Testis (tissue), 3 donors: Measurements from ENCODE around the gene COA6. TPM values are rescaled to one million over a fixed set of nuclear protein-coding genes. Genes with fewer than 3 reads are reported as not detected.

ENCODE experiments used
- DNase-seq: peaks from one replicate; pipeline ENCODE4 v3.0.0-alpha.2; 2019
- H3K27ac ChIP-seq, 2 donors: fragments of 200-600 bp; sonication (generic); one replicate each; pipeline ENCODE4 v1.5.1; 2019
- H3K27me3 ChIP-seq: fragments of 200-600 bp; sonication (generic); one replicate; pipeline ENCODE4 v1.5.1; 2019
- H3K36me3 ChIP-seq: fragments of 200-600 bp; sonication (generic); one replicate; pipeline ENCODE4 v1.5.1; 2017; ENCODE audit warnings: low read depth; ENCODE audit errors: missing control alignments
- H3K4me1 ChIP-seq: fragments of 200-600 bp; sonication (generic); one replicate; pipeline ENCODE4 v1.5.1; 2019
- H3K4me3 ChIP-seq, 2 donors: fragments of 200-600 bp; sonication (generic); one replicate each; pipeline ENCODE4 v1.5.1; 2017 to 2019
- H3K9me3 ChIP-seq: fragments of 200-600 bp; sonication (generic); one replicate; pipeline ENCODE4 v1.5.1; 2017
- POLR2A ChIP-seq: fragments of 450-650 bp; IDR thresholded peaks from one replicate; pipeline ENCODE4 v1.6.1; 2017; ENCODE audit warnings: antibody characterized with exemption, mild to moderate bottlenecking, moderate library complexity
- WGBS, 2 donors: methylation state at CpG; one replicate each; pipeline ENCODE4 v1.1.5; 2018; 5-methylcytosine and 5-hydroxymethylcytosine counted together
- intact Hi-C: fragments of 100-400 bp; cut with DNase I; formaldehyde crosslinking; loops from one replicate; pipeline ENCODE4 v1.15.1; 2023; ENCODE audit warnings: low total_unique reads
- polyA plus RNA-seq: library from polyadenylated mRNA; stranded (reverse); fragments of 350-450 nt; fragmentation: Illumina TruSeq; extraction: RNeasy Lipid Tissue Mini Kit (QIAGEN cat#74804); gene quantifications from one replicate; pipeline ENCODE4 v1.2.3, GENCODE V29; 2014; ENCODE audit warnings: low read depth, low replicate concordance; ENCODE audit not compliant: insufficient read depth
- total RNA-seq, 2 donors: library from RNA; depleted of rRNA; stranded (reverse); fragments of >200 nt; gene quantifications; one replicate each; pipeline ENCODE4 v1.2.3, GENCODE V29; 2016
- TF ChIP-seq, protein P1 (sequence below), 3 experiments: fragments of 450-650 bp in 2 of 3; fragments of 200-600 bp in 1 of 3; sonication (generic) in 1 of 3; IDR thresholded peaks; one replicate each; pipeline ENCODE4 v1.5.1; 2016 to 2019; ENCODE audit warnings: antibody characterized with exemption in 3 of 3, mild to moderate bottlenecking in 2 of 3, moderate library complexity in 1 of 3

Gene COA6
- total and polyA plus RNA-seq, 3 donors from 2014 or later, result 9.7 to 18.2 (median 11.1) TPM

DNA sequence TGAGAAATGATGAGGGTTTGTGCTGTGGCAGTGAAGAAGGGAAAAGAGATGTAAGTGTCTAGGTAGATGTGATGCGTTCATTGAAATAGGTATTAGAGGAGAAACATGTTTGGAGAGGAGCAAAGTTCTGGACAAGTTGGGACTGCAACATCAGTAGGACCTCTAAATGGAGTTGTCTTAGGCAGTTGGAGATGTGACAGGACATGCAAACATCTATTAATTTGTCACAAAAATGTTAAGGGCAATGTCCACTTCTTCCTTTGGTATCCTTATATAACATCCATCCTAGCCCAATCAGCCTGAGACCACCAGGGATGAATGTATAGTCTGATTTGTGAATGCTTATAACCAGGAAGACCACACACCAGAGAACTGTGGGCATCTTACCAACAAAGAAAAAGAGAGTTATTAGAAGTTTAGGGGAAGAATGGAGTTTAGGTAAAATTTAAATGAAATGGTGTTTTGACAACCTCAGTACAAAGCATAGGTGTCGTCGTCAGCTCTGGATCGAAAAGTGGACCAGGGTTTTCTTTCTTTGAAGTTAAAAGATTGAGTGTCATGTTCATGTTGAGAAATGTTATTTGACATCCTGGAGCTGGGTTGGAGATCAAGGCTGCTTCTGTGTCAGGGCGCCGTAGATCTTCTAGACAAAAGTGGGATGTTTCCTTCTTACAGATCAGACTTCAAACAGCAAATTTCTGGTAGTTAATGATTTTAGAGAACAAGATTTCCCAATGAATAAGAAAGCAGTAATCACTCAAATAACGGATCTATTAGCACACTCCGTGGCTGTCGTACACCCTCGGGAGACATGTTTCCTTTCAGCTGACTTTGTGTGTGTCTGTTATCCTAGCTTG, 8.7 kb downstream of the COA6 start:
- Histone ChIP-seq H3K4me1 (no peaks in the 10 kb centered on the region), H3K4me3 (no peak overlapping the region), H3K27ac (no peak overlapping the region), H3K27me3 (no peaks in the 10 kb centered on the region), H3K36me3 (no peaks in the 10 kb centered on the region), H3K9me3 (no peaks in the 10 kb centered on the region)
- DNase-seq, result no peak
- 89 to 95% methylated on average over 10 of the region's 10 CpGs for WGBS, 2 donors
- TF ChIP-seq POLR2A, result no peak
- TF ChIP-seq, protein P1, sequence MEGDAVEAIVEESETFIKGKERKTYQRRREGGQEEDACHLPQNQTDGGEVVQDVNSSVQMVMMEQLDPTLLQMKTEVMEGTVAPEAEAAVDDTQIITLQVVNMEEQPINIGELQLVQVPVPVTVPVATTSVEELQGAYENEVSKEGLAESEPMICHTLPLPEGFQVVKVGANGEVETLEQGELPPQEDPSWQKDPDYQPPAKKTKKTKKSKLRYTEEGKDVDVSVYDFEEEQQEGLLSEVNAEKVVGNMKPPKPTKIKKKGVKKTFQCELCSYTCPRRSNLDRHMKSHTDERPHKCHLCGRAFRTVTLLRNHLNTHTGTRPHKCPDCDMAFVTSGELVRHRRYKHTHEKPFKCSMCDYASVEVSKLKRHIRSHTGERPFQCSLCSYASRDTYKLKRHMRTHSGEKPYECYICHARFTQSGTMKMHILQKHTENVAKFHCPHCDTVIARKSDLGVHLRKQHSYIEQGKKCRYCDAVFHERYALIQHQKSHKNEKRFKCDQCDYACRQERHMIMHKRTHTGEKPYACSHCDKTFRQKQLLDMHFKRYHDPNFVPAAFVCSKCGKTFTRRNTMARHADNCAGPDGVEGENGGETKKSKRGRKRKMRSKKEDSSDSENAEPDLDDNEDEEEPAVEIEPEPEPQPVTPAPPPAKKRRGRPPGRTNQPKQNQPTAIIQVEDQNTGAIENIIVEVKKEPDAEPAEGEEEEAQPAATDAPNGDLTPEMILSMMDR (IDR thresholded peaks at IDR 0.05), result no peak
- intact Hi-C loops, result no loop called here

DNA sequence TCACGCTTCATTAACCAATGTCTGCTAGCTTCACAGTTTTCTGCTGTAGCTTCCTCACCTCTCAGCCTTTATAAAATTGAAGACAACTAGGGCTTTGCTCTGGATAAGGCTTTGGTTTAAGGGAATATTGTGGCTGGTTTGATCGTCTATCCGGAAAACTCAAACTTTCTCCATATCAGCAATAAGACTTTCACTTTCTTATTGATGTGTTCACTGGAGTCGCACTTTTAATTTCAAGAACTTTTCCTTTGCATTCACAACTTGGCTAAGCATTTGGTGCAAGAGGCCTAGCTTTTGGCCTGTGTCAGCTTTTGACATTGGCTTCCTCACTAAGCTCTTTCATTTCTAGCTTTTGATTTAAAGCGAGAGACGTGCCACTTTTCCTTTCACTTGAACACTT, 12.9 kb downstream of the COA6 start:
- Histone ChIP-seq H3K4me3 (no peak overlapping the region), H3K4me1 (no peaks in the 10 kb centered on the region), H3K9me3 (no peaks in the 10 kb centered on the region), H3K36me3 (no peaks in the 10 kb centered on the region), H3K27me3 (no peaks in the 10 kb centered on the region), H3K27ac (no peak overlapping the region)
- no peak for DNase-seq
- intact Hi-C loops, result no loop called here
- TF ChIP-seq, protein P1 (IDR thresholded peaks at IDR 0.05), result no peak
- WGBS, 2 donors, result 90 to 94% methylated on average over 6 of the region's 6 CpGs

DNA sequence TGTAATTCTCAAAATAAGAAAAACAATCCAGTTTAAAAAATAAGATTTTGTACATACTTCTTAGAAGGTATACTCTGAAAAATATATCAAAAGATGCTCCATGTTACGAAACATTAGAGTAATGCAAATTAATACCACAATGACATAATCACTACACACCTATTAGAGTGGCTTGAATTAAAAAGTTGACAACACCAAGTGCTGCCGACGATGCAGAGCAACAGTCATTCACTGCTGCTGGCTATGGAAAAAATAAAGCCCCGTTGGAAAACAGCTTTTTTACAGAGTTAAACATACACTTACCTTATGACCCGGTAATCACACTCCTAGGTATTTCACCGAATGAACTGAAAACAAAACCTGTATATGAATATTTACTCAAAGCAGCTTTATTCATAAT, 14.8 kb downstream of the COA6 start:
- intact Hi-C loops, result no loop called here
- TF ChIP-seq POLR2A, result no peak
- TF ChIP-seq, protein P1 (IDR thresholded peaks at IDR 0.05), result no peak
- no peak for DNase-seq
- no peak overlapping the region for H3K4me3 ChIP-seq
- H3K9me3 ChIP-seq, result no peaks in the 10 kb centered on the region
- WGBS, 2 donors, result 92 to 96% methylated on average over 6 of the region's 6 CpGs
- H3K27ac ChIP-seq, result no peak overlapping the region
- no peaks in the 10 kb centered on the region for H3K36me3 ChIP-seq
- H3K27me3 ChIP-seq, result no peaks in the 10 kb centered on the region
- H3K4me1 ChIP-seq, result no peaks in the 10 kb centered on the region

DNA sequence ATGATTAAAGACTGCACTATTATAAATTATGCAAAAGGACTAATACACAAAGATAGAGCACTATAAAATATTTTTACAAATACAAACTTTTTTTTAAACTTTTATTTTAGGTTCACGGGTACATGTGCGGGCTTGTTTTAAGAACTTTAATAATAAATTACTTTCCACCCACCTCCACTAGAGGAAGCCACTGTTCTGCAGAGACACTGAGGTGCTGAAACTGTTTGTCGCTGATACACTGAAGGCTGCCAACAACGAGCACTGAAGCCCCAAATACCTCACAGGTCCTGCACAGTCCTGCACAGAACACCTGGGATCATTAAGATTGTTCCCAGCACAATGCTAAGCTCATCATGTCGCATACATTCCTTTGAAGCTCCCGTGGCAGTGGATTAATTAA, 19.9 kb downstream of the COA6 start:
- no peaks in the 10 kb centered on the region for H3K27me3 ChIP-seq
- intact Hi-C loops, result no loop called here
- no peak overlapping the region for H3K27ac ChIP-seq
- 87 to 92% methylated on average over 6 of the region's 6 CpGs for WGBS, 2 donors
- no peak for DNase-seq
- H3K36me3 ChIP-seq, result no peaks in the 10 kb centered on the region
- TF ChIP-seq, protein P1 (IDR thresholded peaks at IDR 0.05), result no peak
- no peak for TF ChIP-seq POLR2A
- no peaks in the 10 kb centered on the region for H3K9me3 ChIP-seq
- no peaks in the 10 kb centered on the region for H3K4me1 ChIP-seq
- no peak overlapping the region for H3K4me3 ChIP-seq

DNA sequence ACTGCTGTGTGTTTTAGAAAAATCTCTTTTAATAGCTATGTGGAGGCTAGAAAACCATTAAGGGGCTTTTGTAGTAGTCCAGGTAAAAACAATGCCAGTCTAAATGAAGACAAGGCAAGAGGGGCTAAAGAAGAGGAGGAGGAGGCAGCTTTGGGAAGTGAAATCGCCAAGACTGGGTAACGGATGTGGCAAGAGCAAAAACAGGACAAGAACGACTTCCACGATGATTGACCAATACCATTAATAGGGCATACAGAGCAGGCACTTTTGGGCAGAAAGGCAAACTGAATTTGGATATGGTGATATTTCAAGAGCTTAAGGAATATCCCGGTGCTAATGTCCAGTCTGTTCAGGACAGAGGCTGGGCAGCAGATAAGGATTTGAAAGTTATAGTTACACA, 22.0 kb downstream of the COA6 start:
- TF ChIP-seq POLR2A, result no peak
- TF ChIP-seq, protein P1 (IDR thresholded peaks at IDR 0.05), result no peak
- no peak for DNase-seq
- no peaks in the 10 kb centered on the region for H3K27me3 ChIP-seq
- no peaks in the 10 kb centered on the region for H3K9me3 ChIP-seq
- intact Hi-C loops, result no loop called here
- H3K36me3 ChIP-seq, result no peaks in the 10 kb centered on the region
- no peak overlapping the region for H3K27ac ChIP-seq
- H3K4me3 ChIP-seq, result no peak overlapping the region
- H3K4me1 ChIP-seq, result no peaks in the 10 kb centered on the region
- WGBS, 2 donors, result 86 to 89% methylated on average over 5 of the region's 5 CpGs
